CD8-positive, alpha-beta memory T cell (primary cell): ENCODE results near the gene MYO5C. TPM values are rescaled to one million over a fixed set of nuclear protein-coding genes. Genes with fewer than 3 reads are reported as not detected.

Experiments
- CTCF ChIA-PET: fragments of 350-600 bp; sonication (Branson Sonifier 250); formaldehyde crosslinking; loops from one replicate; lab custom pipeline; 2021; ENCODE audit warnings: antibody characterized with exemption; lab: Charles Lee
- POLR2A ChIA-PET: fragments of 350-600 bp; sonication (Branson Sonifier 250); formaldehyde crosslinking; loops from one replicate; lab custom pipeline; 2021; ENCODE audit warnings: antibody characterized with exemption; lab: Charles Lee
- DNase-seq, 5 donors: peaks; one replicate each; pipeline versions ENCODE4 v3.0.0 to v3.0.0-alpha.2; 2020 to 2022; ENCODE audit warnings: mixed read lengths in 1 of 5
- H3K27ac ChIP-seq: one replicate; pipeline ENCODE4 v1.7.0; 2013; ENCODE audit warnings: low read depth, mild to moderate bottlenecking, low read length, moderate library complexity
- H3K27me3 ChIP-seq: 2 replicates; pipeline ENCODE4 v1.7.0; 2013; ENCODE audit warnings: low read length, mild to moderate bottlenecking; ENCODE audit not compliant: insufficient read depth, poor library complexity, severe bottlenecking
- H3K36me3 ChIP-seq: 2 replicates; pipeline ENCODE4 v1.7.0; 2013; ENCODE audit warnings: mild to moderate bottlenecking, low read length, moderate library complexity; ENCODE audit not compliant: insufficient read depth
- H3K4me1 ChIP-seq: 2 replicates; pipeline ENCODE4 v1.7.0; 2013; ENCODE audit warnings: mild to moderate bottlenecking, low read length, moderate library complexity; ENCODE audit not compliant: insufficient read depth
- H3K4me3 ChIP-seq: 2 replicates; pipeline ENCODE4 v1.7.0; 2013; ENCODE audit warnings: mild to moderate bottlenecking, low read length
- H3K9me3 ChIP-seq: 2 replicates; pipeline ENCODE4 v1.7.0; 2013; ENCODE audit warnings: mild to moderate bottlenecking, low read length
- H3K27ac Mint-ChIP-seq, 8 donors: one replicate each; pipeline ENCODE4 v1.8.0; 2020 to 2021; ENCODE audit warnings: mixed read lengths in 8 of 8, mild to moderate bottlenecking in 6 of 8, inconsistent platforms in 3 of 8, moderate library complexity in 3 of 8
- H3K27me3 Mint-ChIP-seq, 2 donors: one replicate each; pipeline ENCODE4 v1.8.0; 2020 to 2021; ENCODE audit warnings: mixed read lengths in 2 of 2, mild to moderate bottlenecking in 1 of 2, moderate library complexity in 1 of 2
- H3K36me3 Mint-ChIP-seq, 3 donors: one replicate each; pipeline ENCODE4 v1.8.0; 2020 to 2021; ENCODE audit warnings: mixed read lengths in 3 of 3, inconsistent platforms in 1 of 3, mild to moderate bottlenecking in 1 of 3
- H3K4me1 Mint-ChIP-seq, 3 donors: one replicate each; pipeline ENCODE4 v1.8.0; 2020 to 2021; ENCODE audit warnings: mixed read lengths in 3 of 3, inconsistent platforms in 1 of 3, mild to moderate bottlenecking in 1 of 3
- H3K4me3 Mint-ChIP-seq, 7 donors: one replicate each; pipeline ENCODE4 v1.8.0; 2020 to 2021; ENCODE audit warnings: mixed read lengths in 7 of 7, mild to moderate bottlenecking in 6 of 7, moderate library complexity in 4 of 7, inconsistent platforms in 2 of 7
- H3K9me3 Mint-ChIP-seq, 5 donors: one replicate each; pipeline ENCODE4 v1.8.0; 2020 to 2022; ENCODE audit warnings: mixed read lengths in 5 of 5, mild to moderate bottlenecking in 3 of 5, moderate library complexity in 2 of 5, inconsistent platforms in 1 of 5
- polyA plus RNA-seq: library from polyadenylated mRNA; unstranded; fragments of 300-500 nt; fragmentation: Illumina TruSeq; gene quantifications from one replicate; pipeline ENCODE4 v1.2.3, GENCODE V29; 2021
- total RNA-seq, 2 experiments: library from RNA; stranded (reverse); gene quantifications; one replicate each; pipeline ENCODE4 v1.2.3, GENCODE V29; 2021

MYO5C gene
- total and polyA plus RNA-seq, 3 experiments from 2014 or later, result 0.18 to 0.48 (median 0.33) TPM

GRCh38 chr15:52318729-52319500 lies 23.3 kb upstream of the MYO5C start:
- H3K36me3 Mint-ChIP-seq, result peaks cover 21 to 82% (median 37%) of the 10 kb centered on the region in 3 donors
- peak overlapping the region in 2 of 8 donors; percentile 1 to 5 for H3K27ac Mint-ChIP-seq
- POLR2A ChIA-PET, result no interaction called here
- Histone ChIP-seq H3K4me1 (no peaks in the 10 kb centered on the region), H3K36me3 (peaks cover 18% of the 10 kb centered on the region), H3K27ac (no peak overlapping the region), H3K4me3 (no peak overlapping the region), H3K27me3 (no peaks in the 10 kb centered on the region), H3K9me3 (no peaks in the 10 kb centered on the region)
- H3K9me3 Mint-ChIP-seq, result no peaks in the 10 kb centered on the region
- CTCF ChIA-PET, result interaction anchor here (1.5 kb wide), 1 partner anchor 10 kb away, joined by 3 read pairs; no protein-coding TSS in a partner anchor
- H3K27me3 Mint-ChIP-seq, result no peaks in the 10 kb centered on the region
- no peak overlapping the region for H3K4me3 Mint-ChIP-seq
- H3K4me1 Mint-ChIP-seq, result no peaks in the 10 kb centered on the region
- DNase-seq, result no peak

- POLR2A ChIA-PET, result no interaction called here
These were observed 22.1 kb upstream of the MYO5C start for GRCh38 chr15:52317688-52318087.

GRCh38 chr15:52317022-52317421 lies 21.4 kb upstream of the MYO5C start:
- H3K36me3 Mint-ChIP-seq, result peaks cover 24 to 84% (median 40%) of the 10 kb centered on the region in 3 donors
- H3K4me1 Mint-ChIP-seq, result no peaks in the 10 kb centered on the region
- POLR2A ChIA-PET, result no interaction called here
- Histone ChIP-seq H3K27me3 (no peaks in the 10 kb centered on the region), H3K27ac (no peak overlapping the region), H3K4me1 (no peaks in the 10 kb centered on the region), H3K9me3 (no peaks in the 10 kb centered on the region), H3K36me3 (peaks cover 27% of the 10 kb centered on the region), H3K4me3 (no peak overlapping the region)
- no peak for DNase-seq
- H3K27me3 Mint-ChIP-seq, result no peaks in the 10 kb centered on the region
- no peaks in the 10 kb centered on the region for H3K9me3 Mint-ChIP-seq
- no peak overlapping the region for H3K27ac Mint-ChIP-seq
- H3K4me3 Mint-ChIP-seq, result no peak overlapping the region
- CTCF ChIA-PET, result no interaction called here

More at GRCh38 chr15:52317688-52318087, 22.1 kb upstream of the MYO5C start:
- Mint-ChIP-seq H3K27me3 (no peaks in the 10 kb centered on the region), H3K9me3 (no peaks in the 10 kb centered on the region), H3K4me1 (no peaks in the 10 kb centered on the region), H3K27ac (no peak overlapping the region), H3K36me3 (peaks cover 25 to 87% (median 40%) of the 10 kb centered on the region in 3 donors), H3K4me3 (no peak overlapping the region)
- CTCF ChIA-PET, result interaction anchor here (0.7 to 1.0 kb wide), 2 partner anchors 345 to 414 kb away, joined by 3 read pairs; no protein-coding TSS in a partner anchor
- no peaks in the 10 kb centered on the region for H3K9me3 ChIP-seq
- no peak for DNase-seq
- H3K27me3 ChIP-seq, result no peaks in the 10 kb centered on the region
- H3K36me3 ChIP-seq, result peaks cover 29% of the 10 kb centered on the region
- no peaks in the 10 kb centered on the region for H3K4me1 ChIP-seq
- H3K4me3 ChIP-seq, result no peak overlapping the region
- H3K27ac ChIP-seq, result no peak overlapping the region

GRCh38 chr15:52309154-52309548 lies 13.5 kb upstream of the MYO5C start:
- no peaks in the 10 kb centered on the region for H3K27me3 Mint-ChIP-seq
- no peaks in the 10 kb centered on the region for H3K9me3 ChIP-seq
- H3K4me3 ChIP-seq, result no peak overlapping the region
- no peaks in the 10 kb centered on the region for H3K4me1 ChIP-seq
- peaks cover 12% of the 10 kb centered on the region for H3K36me3 ChIP-seq
- ChIA-PET CTCF (interaction anchor here (0.9 to 1.2 kb wide), 2 partner anchors 10 to 52 kb away, joined by 3 to 4 read pairs; no protein-coding TSS in a partner anchor), POLR2A (no interaction called here)
- no peak overlapping the region for H3K27ac ChIP-seq
- no peaks in the 10 kb centered on the region for H3K9me3 Mint-ChIP-seq
- no peak overlapping the region for H3K4me3 Mint-ChIP-seq
- H3K27me3 ChIP-seq, result no peaks in the 10 kb centered on the region
- H3K4me1 Mint-ChIP-seq, result peaks cover under 1 to 2% (median 1%) of the 10 kb centered on the region in 3 donors
- DNase-seq, result no peak
- H3K36me3 Mint-ChIP-seq, result peaks cover 14 to 49% (median 31%) of the 10 kb centered on the region in 3 donors
- no peak overlapping the region for H3K27ac Mint-ChIP-seq

- H3K27me3 Mint-ChIP-seq, result no peaks in the 10 kb centered on the region
- H3K9me3 ChIP-seq, result no peaks in the 10 kb centered on the region
- H3K27ac ChIP-seq, result no peak overlapping the region
- DNase-seq, result no peak
- ChIA-PET CTCF (interaction anchor here (1.2 kb wide), 1 partner anchor 10 kb away, joined by 3 read pairs; no protein-coding TSS in a partner anchor), POLR2A (no interaction called here)
- H3K27me3 ChIP-seq, result no peaks in the 10 kb centered on the region
- no peaks in the 10 kb centered on the region for H3K4me1 ChIP-seq
- peak overlapping the region in 1 of 7 donors; percentile 71 for H3K4me3 Mint-ChIP-seq
- no peak overlapping the region for H3K27ac Mint-ChIP-seq
- H3K36me3 ChIP-seq, result peaks cover 9% of the 10 kb centered on the region
- H3K4me1 Mint-ChIP-seq, result peaks cover 4 to 7% (median 6%) of the 10 kb centered on the region in 3 donors
- peaks cover 9 to 43% (median 30%) of the 10 kb centered on the region in 3 donors for H3K36me3 Mint-ChIP-seq
- H3K4me3 ChIP-seq, result no peak overlapping the region
- no peaks in the 10 kb centered on the region for H3K9me3 Mint-ChIP-seq
These were observed 13.0 kb upstream of the MYO5C start for GRCh38 chr15:52308446-52309153.

GRCh38 chr15:52307847-52308246 lies 12.2 kb upstream of the MYO5C start:
- H3K27ac ChIP-seq, result no peak overlapping the region
- ChIA-PET CTCF (no interaction called here), POLR2A (no interaction called here)
- Mint-ChIP-seq H3K4me1 (peaks cover 8 to 12% (median 10%) of the 10 kb centered on the region in 3 donors), H3K27ac (no peak overlapping the region), H3K9me3 (no peaks in the 10 kb centered on the region), H3K36me3 (peaks cover 4 to 36% (median 24%) of the 10 kb centered on the region in 3 donors), H3K27me3 (no peaks in the 10 kb centered on the region), H3K4me3 (no peak overlapping the region)
- H3K4me1 ChIP-seq, result no peaks in the 10 kb centered on the region
- H3K27me3 ChIP-seq, result no peaks in the 10 kb centered on the region
- H3K4me3 ChIP-seq, result no peak overlapping the region
- no peak for DNase-seq
- no peaks in the 10 kb centered on the region for H3K9me3 ChIP-seq
- H3K36me3 ChIP-seq, result peaks cover 3% of the 10 kb centered on the region

- Histone ChIP-seq H3K27ac (no peak overlapping the region), H3K4me1 (no peaks in the 10 kb centered on the region), H3K36me3 (no peaks in the 10 kb centered on the region), H3K27me3 (no peaks in the 10 kb centered on the region), H3K9me3 (no peaks in the 10 kb centered on the region), H3K4me3 (no peak overlapping the region)
- no peak for DNase-seq
- Mint-ChIP-seq H3K27me3 (no peaks in the 10 kb centered on the region), H3K4me1 (peaks cover 8 to 12% (median 10%) of the 10 kb centered on the region in 3 donors), H3K9me3 (no peaks in the 10 kb centered on the region), H3K4me3 (no peak overlapping the region), H3K27ac (no peak overlapping the region), H3K36me3 (peaks cover 4 to 27% (median 23%) of the 10 kb centered on the region in 3 donors)
- ChIA-PET CTCF (no interaction called here), POLR2A (no interaction called here)
These were observed 10.7 kb upstream of the MYO5C start for GRCh38 chr15:52306270-52306669.
